Measurements from ENCODE around the gene FGB. TPM values are rescaled to one million over a fixed set of nuclear protein-coding genes. Genes with fewer than 3 reads are reported as not detected.

FGB gene
- total and polyA plus RNA-seq, 12 donors = 0.11 to 8.8 (median 1.4) TPM; not detected in 5

DNA sequence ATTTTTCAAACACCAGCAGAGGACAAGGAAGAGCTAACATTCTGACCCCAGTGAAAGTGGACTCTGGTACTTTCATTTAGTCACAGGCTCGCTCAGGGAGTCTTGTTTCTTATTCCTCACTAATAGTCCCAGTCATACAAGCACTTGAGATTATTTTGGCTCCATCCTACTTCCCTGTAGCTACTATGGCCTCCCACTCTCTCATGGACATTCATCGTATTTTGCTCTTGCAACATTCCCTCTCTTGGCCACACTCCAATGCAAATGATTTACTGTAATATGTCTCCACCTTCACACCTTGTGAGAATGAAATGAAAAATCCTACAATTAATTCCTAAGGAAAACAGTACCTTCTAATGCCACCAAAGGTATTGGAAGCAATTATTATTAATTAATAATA is 33.9 kb upstream of the FGB start:
- H3K27me3 ChIP-seq = no peaks in the 10 kb centered on the region
- no peak for TF ChIP-seq POLR2A (IDR thresholded peaks at IDR 0.05)
- TF ChIP-seq, protein P1, sequence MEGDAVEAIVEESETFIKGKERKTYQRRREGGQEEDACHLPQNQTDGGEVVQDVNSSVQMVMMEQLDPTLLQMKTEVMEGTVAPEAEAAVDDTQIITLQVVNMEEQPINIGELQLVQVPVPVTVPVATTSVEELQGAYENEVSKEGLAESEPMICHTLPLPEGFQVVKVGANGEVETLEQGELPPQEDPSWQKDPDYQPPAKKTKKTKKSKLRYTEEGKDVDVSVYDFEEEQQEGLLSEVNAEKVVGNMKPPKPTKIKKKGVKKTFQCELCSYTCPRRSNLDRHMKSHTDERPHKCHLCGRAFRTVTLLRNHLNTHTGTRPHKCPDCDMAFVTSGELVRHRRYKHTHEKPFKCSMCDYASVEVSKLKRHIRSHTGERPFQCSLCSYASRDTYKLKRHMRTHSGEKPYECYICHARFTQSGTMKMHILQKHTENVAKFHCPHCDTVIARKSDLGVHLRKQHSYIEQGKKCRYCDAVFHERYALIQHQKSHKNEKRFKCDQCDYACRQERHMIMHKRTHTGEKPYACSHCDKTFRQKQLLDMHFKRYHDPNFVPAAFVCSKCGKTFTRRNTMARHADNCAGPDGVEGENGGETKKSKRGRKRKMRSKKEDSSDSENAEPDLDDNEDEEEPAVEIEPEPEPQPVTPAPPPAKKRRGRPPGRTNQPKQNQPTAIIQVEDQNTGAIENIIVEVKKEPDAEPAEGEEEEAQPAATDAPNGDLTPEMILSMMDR (IDR thresholded peaks at IDR 0.05) = no peak
- intact Hi-C loops (cut with DNase I) = no loop called here
- H3K4me3 ChIP-seq = no peak overlapping the region
- WGBS, 4 donors = 43 to 53% (median 48%) methylated on average over 2 of the region's 2 CpGs
- no peaks in the 10 kb centered on the region for H3K9me3 ChIP-seq (replicated peaks in 1 of 3)
- no peaks in the 10 kb centered on the region for H3K36me3 ChIP-seq (replicated peaks in 1 of 2)
- H3K27ac ChIP-seq = no peak overlapping the region
- no peaks in the 10 kb centered on the region for H3K4me1 ChIP-seq (replicated peaks in 1 of 2)
- DNase-seq = no peak

DNA sequence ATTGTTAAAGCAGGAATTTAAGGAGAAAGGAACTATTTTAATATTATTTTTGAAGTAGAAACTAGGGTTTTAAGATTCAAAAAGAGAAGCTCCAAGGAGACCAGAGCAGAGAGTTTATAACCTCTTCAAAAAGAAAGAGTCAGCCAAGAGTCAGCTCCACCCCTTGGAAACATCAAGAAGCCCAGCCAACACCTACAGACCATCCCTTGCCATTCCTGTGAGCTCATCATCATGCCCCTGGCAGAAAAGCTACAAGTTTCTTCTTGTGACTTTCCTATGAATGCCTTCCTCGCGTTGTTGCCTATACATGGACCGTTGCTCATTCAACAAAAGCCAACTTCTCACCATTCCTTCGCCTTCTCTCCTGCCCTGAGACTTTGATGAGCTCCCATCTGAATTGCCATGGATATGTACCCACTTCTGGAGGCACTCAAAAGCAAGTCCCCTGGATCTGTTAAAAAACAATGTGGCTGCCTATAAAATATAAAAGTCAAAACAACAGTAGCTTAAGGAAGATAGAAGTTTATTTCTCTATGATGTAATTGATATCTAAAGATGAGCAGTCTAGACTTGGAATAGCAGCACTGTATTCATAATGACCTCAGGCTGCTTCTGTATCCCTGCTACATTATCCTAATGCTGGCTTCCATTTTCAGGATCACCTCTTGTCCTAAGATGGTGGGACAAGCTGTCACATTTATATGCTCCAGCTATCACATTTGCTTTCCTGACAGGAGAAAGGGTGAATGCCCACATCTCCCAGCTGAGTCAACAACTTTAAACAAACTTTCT is 32.9 kb upstream of the FGB start:
- intact Hi-C loops (cut with DNase I) = no loop called here
- no peak for DNase-seq
- WGBS, 4 donors = 77 to 83% (median 81%) methylated on average over 4 of the region's 4 CpGs
- Histone ChIP-seq H3K4me3 (no peak overlapping the region), H3K9me3 (replicated peaks in 1 of 3) (no peaks in the 10 kb centered on the region), H3K4me1 (replicated peaks in 1 of 2) (no peaks in the 10 kb centered on the region), H3K36me3 (replicated peaks in 1 of 2) (no peaks in the 10 kb centered on the region), H3K27ac (no peak overlapping the region), H3K27me3 (no peaks in the 10 kb centered on the region)
- TF ChIP-seq, protein P1 (IDR thresholded peaks at IDR 0.05) = no peak
- no peak for TF ChIP-seq POLR2A (IDR thresholded peaks at IDR 0.05)

DNA sequence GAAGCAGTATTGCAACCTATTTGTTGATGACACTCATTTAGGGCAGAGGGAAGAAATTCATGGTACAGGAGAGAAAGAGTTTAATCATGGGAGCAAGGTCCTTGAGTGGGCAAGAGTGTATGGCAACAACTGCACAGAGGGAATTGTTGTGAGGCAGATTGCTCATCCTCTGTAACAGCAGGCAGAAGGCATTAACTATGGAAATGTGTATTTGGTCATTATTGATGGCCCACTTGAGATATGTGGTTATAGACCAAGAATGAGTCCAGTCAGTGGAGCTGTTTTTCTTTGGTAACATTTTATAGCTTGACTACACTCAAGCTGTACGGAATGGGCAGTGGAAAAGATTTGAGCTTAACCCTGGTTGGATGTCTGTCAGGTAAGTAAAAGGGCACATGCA is 28.5 kb upstream of the FGB start:
- DNase-seq = no peak
- WGBS, 4 donors = 80 to 100% (median 93%) methylated on average over 1 of the region's 1 CpG
- Histone ChIP-seq H3K36me3 (replicated peaks in 1 of 2) (peaks cover 0 to 33% of the 10 kb centered on the region in 2 donors), H3K4me3 (no peak overlapping the region), H3K27ac (no peak overlapping the region), H3K9me3 (replicated peaks in 1 of 3) (no peaks in the 10 kb centered on the region), H3K27me3 (no peaks in the 10 kb centered on the region), H3K4me1 (replicated peaks in 1 of 2) (no peaks in the 10 kb centered on the region)
- intact Hi-C loops (cut with DNase I) = no loop called here
- no peak for TF ChIP-seq POLR2A (IDR thresholded peaks at IDR 0.05)

DNA sequence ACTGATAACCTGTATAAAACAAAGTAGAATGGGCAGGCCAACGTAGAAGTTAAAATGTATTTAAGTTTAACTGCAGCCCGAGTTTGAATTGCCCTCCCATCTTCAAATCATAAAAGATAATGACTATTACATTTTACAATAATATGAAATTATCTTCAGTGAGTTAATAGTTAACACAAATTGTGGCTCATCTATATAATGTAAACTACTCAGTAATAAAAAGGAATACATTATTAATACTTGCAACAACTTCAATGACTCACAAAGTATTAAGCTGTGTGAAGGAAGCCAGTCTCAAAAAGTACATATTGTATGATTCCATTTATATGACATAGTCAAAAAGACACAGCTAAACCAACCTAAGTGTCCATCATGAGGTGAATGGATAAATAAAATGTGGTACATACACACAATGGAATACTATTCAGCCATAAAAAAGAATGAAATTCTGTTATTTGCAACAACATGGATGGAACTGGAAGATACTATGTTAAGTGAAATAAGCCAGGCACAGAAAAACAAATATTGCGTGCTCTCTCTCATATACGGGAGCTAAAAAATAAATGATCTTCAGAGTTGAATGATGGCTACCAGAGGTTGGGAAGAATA is 20.4 kb upstream of the FGB start:
- no peaks in the 10 kb centered on the region for H3K9me3 ChIP-seq (replicated peaks in 1 of 3)
- H3K4me1 ChIP-seq (replicated peaks in 1 of 2) = no peaks in the 10 kb centered on the region
- DNase-seq = no peak
- peaks cover 0 to 98% of the 10 kb centered on the region in 2 donors for H3K36me3 ChIP-seq (replicated peaks in 1 of 2)
- no peak overlapping the region for H3K27ac ChIP-seq
- H3K4me3 ChIP-seq = no peak overlapping the region
- H3K27me3 ChIP-seq = no peaks in the 10 kb centered on the region
- TF ChIP-seq POLR2A (IDR thresholded peaks at IDR 0.05) = no peak
- TF ChIP-seq, protein P1 (IDR thresholded peaks at IDR 0.05) = no peak
- intact Hi-C loops (cut with DNase I) = no loop called here
- 94 to 97% (median 95%) methylated on average over 4 of the region's 4 CpGs for WGBS, 4 donors
